Measurements from ENCODE around the gene PLA2G2E.

Gene PLA2G2E

GRCh38 chr1:19945914-19946313 lies 22.5 kb upstream of the PLA2G2E start:
- no peak for DNase-seq (ENCODE audit: low read depth)
- TF ChIP-seq CTCF (conservative IDR thresholded peaks at IDR 0.05; ENCODE audit: low read depth, low read length): no peak
- H3K4me3 ChIP-seq (ENCODE audit: low read length): no peak overlapping the region

DNA sequence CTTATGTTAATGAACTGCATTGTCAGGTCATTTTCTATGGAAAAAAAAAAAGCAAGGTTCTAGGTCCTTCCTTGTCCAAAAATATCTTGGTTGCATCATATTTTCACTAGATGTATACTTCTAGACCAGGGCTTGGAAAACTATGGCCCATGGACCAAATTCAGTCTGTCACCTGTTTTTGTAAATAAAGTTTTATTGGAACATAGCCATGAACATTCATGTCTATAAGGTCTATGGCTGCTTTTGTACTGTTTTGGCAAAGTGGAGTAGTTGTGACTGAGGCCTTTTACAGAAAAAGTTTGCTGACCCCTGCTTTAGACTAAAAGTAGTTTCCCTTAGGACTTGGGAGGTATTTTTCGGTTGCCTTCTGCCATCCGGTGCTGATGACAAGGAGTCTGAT lies 19.2 kb upstream of the PLA2G2E start:
- no peak for TF ChIP-seq CTCF (conservative IDR thresholded peaks at IDR 0.05; ENCODE audit: low read depth, low read length)
- H3K4me3 ChIP-seq (ENCODE audit: low read length): no peak overlapping the region
- no peak for DNase-seq (ENCODE audit: low read depth)

DNA sequence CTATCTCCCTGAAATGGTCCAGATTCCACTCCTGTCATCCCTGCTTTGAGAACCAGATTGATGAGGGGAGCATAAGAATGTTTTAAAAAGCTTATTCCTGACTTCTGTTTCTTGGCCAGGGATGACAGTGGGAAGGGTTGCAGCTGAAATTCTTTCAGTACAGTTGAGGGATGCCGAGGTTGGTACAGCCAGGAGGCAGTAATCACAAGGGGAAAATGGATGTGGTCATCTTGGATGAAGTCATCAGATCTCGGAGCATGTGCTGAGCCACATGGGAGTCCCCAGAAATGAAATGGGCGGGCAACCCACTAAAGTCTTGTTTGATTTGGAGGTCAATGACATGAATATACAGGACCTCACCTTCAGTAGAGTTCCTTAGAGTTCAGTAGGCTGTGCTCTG lies 18.7 kb upstream of the PLA2G2E start:
- TF ChIP-seq CTCF (conservative IDR thresholded peaks at IDR 0.05; ENCODE audit: low read depth, low read length): no peak
- peak; percentile 52 for DNase-seq (ENCODE audit: low read depth)
- H3K4me3 ChIP-seq (ENCODE audit: low read length): no peak overlapping the region

DNA sequence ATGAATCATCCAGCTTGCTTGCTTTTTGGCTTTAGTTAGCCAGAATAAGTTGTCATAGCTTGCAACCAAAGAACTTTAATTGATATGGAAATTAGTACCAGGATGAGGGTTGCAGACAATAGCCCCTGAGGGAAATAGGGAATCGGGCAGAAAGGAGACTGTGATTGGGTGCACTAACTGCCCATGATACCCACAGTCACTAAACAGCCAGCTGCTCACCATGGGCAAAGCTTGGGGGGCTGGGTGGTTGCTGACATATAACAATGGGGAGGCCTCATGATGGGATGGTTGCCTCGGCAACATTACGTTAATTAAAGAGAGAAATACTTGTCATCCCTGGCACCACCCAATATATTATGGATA lies 17.8 kb upstream of the PLA2G2E start:
- DNase-seq (ENCODE audit: low read depth): no peak
- TF ChIP-seq CTCF (conservative IDR thresholded peaks at IDR 0.05; ENCODE audit: low read depth, low read length): no peak

DNA sequence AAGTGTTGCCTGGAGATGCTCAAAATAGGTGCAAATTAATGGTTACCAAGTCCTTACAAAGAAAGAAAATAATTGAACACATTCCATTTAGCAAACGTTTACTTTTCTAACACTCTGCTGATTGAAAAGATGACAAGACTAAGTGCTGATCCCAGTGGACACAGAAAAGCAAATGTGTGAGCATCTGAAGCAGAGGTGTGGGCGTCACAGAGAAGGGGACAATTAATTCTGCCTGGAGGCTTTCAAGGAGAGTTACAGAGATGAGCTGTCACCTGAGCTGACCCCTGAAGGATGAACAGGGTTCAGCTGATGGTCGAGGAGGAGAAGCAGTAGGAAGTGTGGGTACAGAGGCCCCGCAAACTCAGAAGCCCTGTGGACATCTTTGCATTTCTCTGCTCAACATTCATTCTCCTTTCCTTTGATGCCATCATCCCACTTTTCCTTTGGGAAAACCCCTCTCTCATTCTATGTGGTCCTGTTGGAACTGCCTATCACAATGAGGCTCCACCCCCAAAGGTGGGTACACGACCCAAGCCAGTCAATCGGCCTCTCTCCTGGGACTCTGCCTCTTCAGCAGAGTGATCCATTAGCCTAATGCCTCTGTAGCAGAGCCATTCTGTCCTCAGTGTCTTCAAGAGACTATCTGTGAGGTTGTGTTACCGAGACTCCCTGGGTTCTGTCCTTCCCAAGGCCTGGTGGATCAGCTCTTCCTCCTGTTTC lies 17.2 kb upstream of the PLA2G2E start:
- no peak for DNase-seq (ENCODE audit: low read depth)
- no peak overlapping the region for H3K4me3 ChIP-seq (ENCODE audit: low read length)
- TF ChIP-seq CTCF (conservative IDR thresholded peaks at IDR 0.05; ENCODE audit: low read depth, low read length): no peak

More for the DNA sequence above, 17.8 kb upstream of the PLA2G2E start:
- H3K4me3 ChIP-seq (ENCODE audit: low read length): no peak overlapping the region

GRCh38 chr1:19938472-19938871 lies 15.1 kb upstream of the PLA2G2E start:
- TF ChIP-seq CTCF (conservative IDR thresholded peaks at IDR 0.05; ENCODE audit: low read depth, low read length): no peak
- DNase-seq (ENCODE audit: low read depth): no peak
- no peak overlapping the region for H3K4me3 ChIP-seq (ENCODE audit: low read length)

GRCh38 chr1:19936061-19936750 lies 12.8 kb upstream of the PLA2G2E start:
- DNase-seq (ENCODE audit: low read depth): no peak

More at GRCh38 chr1:19936061-19936750, 12.8 kb upstream of the PLA2G2E start:
- no peak for TF ChIP-seq CTCF (conservative IDR thresholded peaks at IDR 0.05; ENCODE audit: low read depth, low read length)
- H3K4me3 ChIP-seq (ENCODE audit: low read length): no peak overlapping the region
